Measurements from ENCODE around the gene DNMT3A.

GRCh38 chr2:25294573-25295462 lies 46.9 kb downstream of the DNMT3A start:
- TF ChIP-seq CTCF (IDR thresholded peaks at IDR 0.05; ENCODE audit: control extremely low read depth in 1 of 3, insufficient read depth in 1 of 3, low read depth in 1 of 3, low read length in 3 of 3) (no peak), POLR2A (IDR thresholded peaks at IDR 0.05; ENCODE audit: control extremely low read depth in 1 of 2, low read depth in 2 of 2, low read length in 2 of 2) (no peak), SIN3A (conservative IDR thresholded peaks at IDR 0.05 in 1 of 2, IDR thresholded peaks at IDR 0.05 in 1 of 2; ENCODE audit: low read depth in 1 of 2, low read length in 2 of 2) (no peak)
